ENCODE measurements around the gene SMC5.

DNA sequence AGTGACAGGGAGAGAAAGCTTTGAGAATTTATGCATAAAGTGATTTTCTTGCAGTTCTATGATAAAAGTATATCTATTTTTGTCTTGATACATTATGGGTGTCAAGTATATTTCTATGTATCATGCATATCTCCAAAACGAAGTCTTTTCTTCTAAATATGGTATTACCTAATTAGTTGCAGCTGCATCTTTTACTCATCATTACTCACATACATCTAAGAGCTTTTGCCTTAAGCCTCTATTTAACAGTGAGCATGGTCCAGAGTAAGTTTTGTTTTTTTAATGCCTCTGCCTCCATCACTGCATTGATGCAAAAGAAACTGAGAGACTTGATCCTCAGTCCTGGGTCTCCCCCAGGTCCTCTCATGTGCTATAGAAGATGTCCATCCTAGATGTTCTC, 40.0 kb upstream of the SMC5 start:
- TF ChIP-seq, protein P1, sequence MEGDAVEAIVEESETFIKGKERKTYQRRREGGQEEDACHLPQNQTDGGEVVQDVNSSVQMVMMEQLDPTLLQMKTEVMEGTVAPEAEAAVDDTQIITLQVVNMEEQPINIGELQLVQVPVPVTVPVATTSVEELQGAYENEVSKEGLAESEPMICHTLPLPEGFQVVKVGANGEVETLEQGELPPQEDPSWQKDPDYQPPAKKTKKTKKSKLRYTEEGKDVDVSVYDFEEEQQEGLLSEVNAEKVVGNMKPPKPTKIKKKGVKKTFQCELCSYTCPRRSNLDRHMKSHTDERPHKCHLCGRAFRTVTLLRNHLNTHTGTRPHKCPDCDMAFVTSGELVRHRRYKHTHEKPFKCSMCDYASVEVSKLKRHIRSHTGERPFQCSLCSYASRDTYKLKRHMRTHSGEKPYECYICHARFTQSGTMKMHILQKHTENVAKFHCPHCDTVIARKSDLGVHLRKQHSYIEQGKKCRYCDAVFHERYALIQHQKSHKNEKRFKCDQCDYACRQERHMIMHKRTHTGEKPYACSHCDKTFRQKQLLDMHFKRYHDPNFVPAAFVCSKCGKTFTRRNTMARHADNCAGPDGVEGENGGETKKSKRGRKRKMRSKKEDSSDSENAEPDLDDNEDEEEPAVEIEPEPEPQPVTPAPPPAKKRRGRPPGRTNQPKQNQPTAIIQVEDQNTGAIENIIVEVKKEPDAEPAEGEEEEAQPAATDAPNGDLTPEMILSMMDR (IDR thresholded peaks at IDR 0.05; ENCODE audit: low read depth, low read length, missing input control): no peak
- TF ChIP-seq, protein P2, sequence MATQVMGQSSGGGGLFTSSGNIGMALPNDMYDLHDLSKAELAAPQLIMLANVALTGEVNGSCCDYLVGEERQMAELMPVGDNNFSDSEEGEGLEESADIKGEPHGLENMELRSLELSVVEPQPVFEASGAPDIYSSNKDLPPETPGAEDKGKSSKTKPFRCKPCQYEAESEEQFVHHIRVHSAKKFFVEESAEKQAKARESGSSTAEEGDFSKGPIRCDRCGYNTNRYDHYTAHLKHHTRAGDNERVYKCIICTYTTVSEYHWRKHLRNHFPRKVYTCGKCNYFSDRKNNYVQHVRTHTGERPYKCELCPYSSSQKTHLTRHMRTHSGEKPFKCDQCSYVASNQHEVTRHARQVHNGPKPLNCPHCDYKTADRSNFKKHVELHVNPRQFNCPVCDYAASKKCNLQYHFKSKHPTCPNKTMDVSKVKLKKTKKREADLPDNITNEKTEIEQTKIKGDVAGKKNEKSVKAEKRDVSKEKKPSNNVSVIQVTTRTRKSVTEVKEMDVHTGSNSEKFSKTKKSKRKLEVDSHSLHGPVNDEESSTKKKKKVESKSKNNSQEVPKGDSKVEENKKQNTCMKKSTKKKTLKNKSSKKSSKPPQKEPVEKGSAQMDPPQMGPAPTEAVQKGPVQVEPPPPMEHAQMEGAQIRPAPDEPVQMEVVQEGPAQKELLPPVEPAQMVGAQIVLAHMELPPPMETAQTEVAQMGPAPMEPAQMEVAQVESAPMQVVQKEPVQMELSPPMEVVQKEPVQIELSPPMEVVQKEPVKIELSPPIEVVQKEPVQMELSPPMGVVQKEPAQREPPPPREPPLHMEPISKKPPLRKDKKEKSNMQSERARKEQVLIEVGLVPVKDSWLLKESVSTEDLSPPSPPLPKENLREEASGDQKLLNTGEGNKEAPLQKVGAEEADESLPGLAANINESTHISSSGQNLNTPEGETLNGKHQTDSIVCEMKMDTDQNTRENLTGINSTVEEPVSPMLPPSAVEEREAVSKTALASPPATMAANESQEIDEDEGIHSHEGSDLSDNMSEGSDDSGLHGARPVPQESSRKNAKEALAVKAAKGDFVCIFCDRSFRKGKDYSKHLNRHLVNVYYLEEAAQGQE (IDR thresholded peaks at IDR 0.05): no peak

Data from liver (tissue), 2 donors.